ENCODE data around the gene ATOSA.

GRCh38 chr15:52649686-52650085, 29.5 kb downstream of the ATOSA start:
- TF ChIP-seq CTCF (IDR thresholded peaks at IDR 0.05; ENCODE audit: insufficient read depth, low read length) (no peak), GABPA (IDR thresholded peaks at IDR 0.05; ENCODE audit: low read depth) (no peak)
